ENCODE measurements around the gene CSPG5. TPM values are rescaled to one million over a fixed set of nuclear protein-coding genes. Genes with fewer than 3 reads are reported as not detected.

Gene CSPG5
- total RNA-seq, 2 experiments from 2014 or later: 0.39 TPM; not detected in 1

- H3K9me3 Mint-ChIP-seq: no peaks in the 10 kb centered on the region
- no peak overlapping the region for H3K27ac ChIP-seq (ENCODE audit: low read depth in 1 of 2, low read length in 2 of 2)
- DNase-seq (no peak), ATAC-seq (ENCODE audit: poor library complexity) (no peak)
- intact Hi-C loops (cut with DNase I, micrococcal nuclease): no loop called here
- CTCF ChIA-PET: no interaction called here
- H3K27ac Mint-ChIP-seq: no peak overlapping the region
- no peaks in the 10 kb centered on the region for H3K4me1 Mint-ChIP-seq (ENCODE audit: low read depth)
- no peaks in the 10 kb centered on the region for H3K4me1 ChIP-seq (ENCODE audit: insufficient read depth, low read length)
- peaks cover 84% of the 10 kb centered on the region for H3K36me3 ChIP-seq (ENCODE audit: insufficient read depth, low read length)
- peaks cover 60% of the 10 kb centered on the region for H3K36me3 Mint-ChIP-seq (ENCODE audit: low read depth)
- H3K4me3 ChIP-seq (ENCODE audit: low read length): no peak overlapping the region
- H3K9me3 ChIP-seq (ENCODE audit: control insufficient read depth in 1 of 2, insufficient read depth in 1 of 2, low read length in 2 of 2): no peaks in the 10 kb centered on the region
- TF ChIP-seq CTCF (IDR thresholded peaks at IDR 0.05): no peak
- POLR2A ChIA-PET: no interaction called here
- H3K4me3 Mint-ChIP-seq: no peak overlapping the region
- H3K27me3 ChIP-seq (ENCODE audit: control insufficient read depth in 1 of 2, insufficient read depth in 2 of 2, low read length in 2 of 2): no peaks in the 10 kb centered on the region
- no peaks in the 10 kb centered on the region for H3K27me3 Mint-ChIP-seq
Observed at GRCh38 chr3:47617086-47618010, 38.7 kb upstream of the CSPG5 start.

DNA sequence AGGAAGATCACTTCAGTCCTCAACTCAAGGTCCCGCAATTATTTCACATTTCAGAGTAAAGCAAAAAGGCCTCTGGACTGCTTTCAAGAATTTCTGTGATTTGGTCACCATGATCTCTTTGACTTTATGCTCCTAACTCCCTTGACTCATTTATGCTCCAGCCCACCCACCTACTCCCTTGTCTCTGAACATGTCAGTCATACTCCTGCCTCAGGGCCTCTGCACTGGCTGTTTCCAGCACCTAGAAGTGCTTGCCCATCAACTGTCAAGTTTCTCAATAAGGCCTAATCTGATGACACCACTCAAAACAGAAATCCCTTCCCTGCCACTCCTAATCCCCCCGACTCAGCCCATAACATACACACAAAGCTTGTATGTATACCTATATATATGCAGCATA lies 36.1 kb upstream of the CSPG5 start:
- no peak overlapping the region for H3K27ac Mint-ChIP-seq
- no peak for DNase-seq
- intact Hi-C loops (cut with DNase I, micrococcal nuclease): no loop called here
- H3K9me3 Mint-ChIP-seq: no peaks in the 10 kb centered on the region
- ChIA-PET POLR2A (no interaction called here), CTCF (no interaction called here)
- Histone ChIP-seq H3K4me3 (ENCODE audit: low read length) (no peak overlapping the region), H3K4me1 (ENCODE audit: insufficient read depth, low read length) (no peaks in the 10 kb centered on the region), H3K9me3 (ENCODE audit: control insufficient read depth in 1 of 2, insufficient read depth in 1 of 2, low read length in 2 of 2) (no peaks in the 10 kb centered on the region), H3K27me3 (ENCODE audit: control insufficient read depth in 1 of 2, insufficient read depth in 2 of 2, low read length in 2 of 2) (no peaks in the 10 kb centered on the region), H3K36me3 (ENCODE audit: insufficient read depth, low read length) (peaks cover 71% of the 10 kb centered on the region), H3K27ac (ENCODE audit: low read depth in 1 of 2, low read length in 2 of 2) (no peak overlapping the region)
- ATAC-seq (ENCODE audit: poor library complexity): no peak
- no peak for TF ChIP-seq CTCF (IDR thresholded peaks at IDR 0.05)
- no peaks in the 10 kb centered on the region for H3K27me3 Mint-ChIP-seq
- peaks cover 63% of the 10 kb centered on the region for H3K36me3 Mint-ChIP-seq (ENCODE audit: low read depth)
- no peaks in the 10 kb centered on the region for H3K4me1 Mint-ChIP-seq (ENCODE audit: low read depth)
- no peak overlapping the region for H3K4me3 Mint-ChIP-seq

GRCh38 chr3:47613722-47614121 lies 35.1 kb upstream of the CSPG5 start:
- H3K36me3 ChIP-seq (ENCODE audit: insufficient read depth, low read length): peaks cover 67% of the 10 kb centered on the region
- Mint-ChIP-seq H3K27me3 (no peaks in the 10 kb centered on the region), H3K36me3 (ENCODE audit: low read depth) (peaks cover 63% of the 10 kb centered on the region), H3K9me3 (no peaks in the 10 kb centered on the region), H3K4me3 (no peak overlapping the region), H3K4me1 (ENCODE audit: low read depth) (no peaks in the 10 kb centered on the region), H3K27ac (no peak overlapping the region)
- H3K27me3 ChIP-seq (ENCODE audit: control insufficient read depth in 1 of 2, insufficient read depth in 2 of 2, low read length in 2 of 2): no peaks in the 10 kb centered on the region
- no peak overlapping the region for H3K4me3 ChIP-seq (ENCODE audit: low read length)
- TF ChIP-seq CTCF (IDR thresholded peaks at IDR 0.05): no peak
- intact Hi-C loops (cut with DNase I, micrococcal nuclease): no loop called here
- no peak for ATAC-seq (ENCODE audit: poor library complexity)
- H3K27ac ChIP-seq (ENCODE audit: low read depth in 1 of 2, low read length in 2 of 2): no peak overlapping the region
- CTCF ChIA-PET: no interaction called here
- no peak for DNase-seq
- no peaks in the 10 kb centered on the region for H3K4me1 ChIP-seq (ENCODE audit: insufficient read depth, low read length)
- POLR2A ChIA-PET: no interaction called here
- no peaks in the 10 kb centered on the region for H3K9me3 ChIP-seq (ENCODE audit: control insufficient read depth in 1 of 2, insufficient read depth in 1 of 2, low read length in 2 of 2)

All from CD4-positive, alpha-beta T cell (primary cell).